Smooth muscle cell (in vitro differentiated cells): Measurements from ENCODE around the gene CMTM2. TPM values are rescaled to one million over a fixed set of nuclear protein-coding genes. Genes with fewer than 3 reads are reported as not detected.
A peak's percentile ranks its signal among the peaks of the same experiment; 100 is the strongest.

Experiments
- DNase-seq: peaks from one replicate; lab custom pipeline; 2025; ENCODE audit not compliant: unreplicated experiment; lab: John Stamatoyannopoulos, UW
- H2AFZ ChIP-seq: fragments of 200-600 bp; sonication (generic); 2 replicates; pipeline ENCODE4 v1.6.0; 2016; ENCODE audit warnings: antibody characterized with exemption, low read depth, mild to moderate bottlenecking
- H3F3A ChIP-seq: fragments of 200-600 bp; sonication (generic); 2 replicates; pipeline ENCODE4 v1.6.0; 2017; ENCODE audit warnings: antibody characterized with exemption, low read depth
- H3K27ac ChIP-seq: fragments of 200-600 bp; sonication (generic); 2 replicates; pipeline ENCODE4 v1.5.1; 2016; ENCODE audit warnings: low read depth, mild to moderate bottlenecking
- H3K27me3 ChIP-seq: fragments of 200-600 bp; sonication (generic); 2 replicates; pipeline ENCODE4 v1.6.1; 2016; ENCODE audit warnings: low read depth, mild to moderate bottlenecking
- H3K36me3 ChIP-seq: fragments of 200-600 bp; sonication (generic); 2 replicates; pipeline ENCODE4 v1.5.1; 2016; ENCODE audit warnings: low read depth
- H3K4me1 ChIP-seq: fragments of 200-600 bp; sonication (generic); 2 replicates; pipeline ENCODE4 v1.5.1; 2016; ENCODE audit warnings: low read depth
- H3K4me2 ChIP-seq: fragments of 200-600 bp; sonication (generic); 2 replicates; pipeline ENCODE4 v1.6.0; 2016; ENCODE audit warnings: mild to moderate bottlenecking
- H3K4me3 ChIP-seq: fragments of 200-600 bp; sonication (generic); 2 replicates; pipeline ENCODE4 v1.5.1; 2016; ENCODE audit warnings: mild to moderate bottlenecking
- H3K79me2 ChIP-seq: fragments of 200-600 bp; sonication (generic); 2 replicates; pipeline ENCODE4 v1.6.0; 2016; ENCODE audit warnings: low read depth, mild to moderate bottlenecking
- H3K9ac ChIP-seq: fragments of 200-600 bp; sonication (generic); 2 replicates; pipeline ENCODE4 v1.6.0; 2016; ENCODE audit warnings: low read depth
- H3K9me3 ChIP-seq: fragments of 200-600 bp; sonication (generic); replicated peaks from 2 replicates; pipeline ENCODE4 v1.5.1; 2016; ENCODE audit warnings: low read depth
- H4K20me1 ChIP-seq: fragments of 200-600 bp; sonication (generic); 2 replicates; pipeline ENCODE4 v1.6.0; 2016; ENCODE audit warnings: low read depth
- CTCF ChIP-seq: fragments of 200-600 bp; sonication (generic); IDR thresholded peaks from 2 replicates; pipeline ENCODE4 v1.5.1; 2017; ENCODE audit warnings: borderline replicate concordance, mild to moderate bottlenecking, antibody characterized with exemption; ENCODE audit not compliant: insufficient read depth, poor library complexity, severe bottlenecking
- WGBS: methylation state at CpG from one replicate; pipeline ENCODE4 v1.1.7; 2016; ENCODE audit warnings: low lambda C conversion rate; 5-methylcytosine and 5-hydroxymethylcytosine counted together
- polyA plus RNA-seq: library from polyadenylated mRNA; unstranded; fragments of >200 nt; fragmentation: Nextera tagmentation; extraction: Ambion mirVana; gene quantifications from 2 replicates; pipeline ENCODE4 v1.2.1, GENCODE V29; 2016
- total RNA-seq: library from RNA; depleted of rRNA; stranded (reverse); fragments of >200 nt; gene quantifications from 2 replicates; pipeline ENCODE4 v1.2.3, GENCODE V29; 2014

The CMTM2 gene
- total and polyA plus RNA-seq, 2 experiments from 2014 or later, result not detected

GRCh38 chr16:66551788-66552285 is 27.4 kb upstream of the CMTM2 start:
- Histone ChIP-seq H3K27me3 (no peaks in the 10 kb centered on the region), H3K79me2 (peaks cover 28% of the 10 kb centered on the region), H4K20me1 (no peaks in the 10 kb centered on the region), H3K27ac (peak overlapping the region; percentile 74), H2AFZ (peak overlapping the region; percentile 98), H3F3A (peaks cover 9% of the 10 kb centered on the region), H3K4me1 (peaks cover 20% of the 10 kb centered on the region), H3K9ac (peak overlapping the region; percentile 74), H3K4me3 (peak overlapping the region; percentile 74), H3K9me3 (no peaks in the 10 kb centered on the region), H3K4me2 (peak overlapping the region; percentile 95), H3K36me3 (no peaks in the 10 kb centered on the region)
- DNase-seq, result no peak
- 74% methylated on average over 8 of the region's 8 CpGs for WGBS
- peak; percentile 5 for TF ChIP-seq CTCF

- WGBS, result 27% methylated on average over 62 of the region's 63 CpGs
- peak within 1 kb of the TSS; percentile 74 for H3K27ac ChIP-seq
- peak within 1 kb of the TSS; percentile 74 for H3K4me3 ChIP-seq
- peaks cover 20% of the 10 kb centered on the region for H3K4me1 ChIP-seq
- no peaks in the 10 kb centered on the region for H4K20me1 ChIP-seq
- H3K9ac ChIP-seq, result peak within 1 kb of the TSS; percentile 74
- peak within 1 kb of the TSS; percentile 95 for H3K4me2 ChIP-seq
- TF ChIP-seq CTCF, result no peak
- H3K9me3 ChIP-seq, result no peaks in the 10 kb centered on the region
- H3K79me2 ChIP-seq, result peaks cover 28% of the 10 kb centered on the region
- H2AFZ ChIP-seq, result peak within 1 kb of the TSS; percentile 98
- no peaks in the 10 kb centered on the region for H3K36me3 ChIP-seq
- DNase-seq, result peak; percentile 72
- H3K27me3 ChIP-seq, result no peaks in the 10 kb centered on the region
- H3F3A ChIP-seq, result peaks cover 9% of the 10 kb centered on the region
Measured at GRCh38 chr16:66552286-66553177, 26.7 kb upstream of the CMTM2 start, which contains the start of gene CKLF. Gene CKLF (plus strand): TSS chr16:66552576. CDS start chr16:66552716, 140 bp downstream.

- H4K20me1 ChIP-seq, result peaks cover 3% of the 10 kb centered on the region
- peak overlapping the region; percentile 95 for H3K4me2 ChIP-seq
- H3K27me3 ChIP-seq, result no peaks in the 10 kb centered on the region
- no peaks in the 10 kb centered on the region for H3K9me3 ChIP-seq
- 89% methylated on average over 8 of the region's 8 CpGs for WGBS
- peaks cover 20% of the 10 kb centered on the region for H3K4me1 ChIP-seq
- no peak for DNase-seq
- peaks cover 28% of the 10 kb centered on the region for H3K79me2 ChIP-seq
- peak overlapping the region; percentile 74 for H3K4me3 ChIP-seq
- TF ChIP-seq CTCF, result no peak
- no peak overlapping the region for H3K9ac ChIP-seq
- H3K27ac ChIP-seq, result no peak overlapping the region
- H2AFZ ChIP-seq, result no peak overlapping the region
- H3F3A ChIP-seq, result peaks cover 9% of the 10 kb centered on the region
- H3K36me3 ChIP-seq, result no peaks in the 10 kb centered on the region
Measured at GRCh38 chr16:66553223-66553622, 26.0 kb upstream of the CMTM2 start.
